ENCODE data around the gene E2F2. TPM values are rescaled to one million over a fixed set of nuclear protein-coding genes. Genes with fewer than 3 reads are reported as not detected.
A peak's percentile ranks its signal among the peaks of the same experiment; 100 is the strongest.

The E2F2 gene
- total RNA-seq, 2 donors from 2014 or later = 10.7 to 15.5 TPM

DNA sequence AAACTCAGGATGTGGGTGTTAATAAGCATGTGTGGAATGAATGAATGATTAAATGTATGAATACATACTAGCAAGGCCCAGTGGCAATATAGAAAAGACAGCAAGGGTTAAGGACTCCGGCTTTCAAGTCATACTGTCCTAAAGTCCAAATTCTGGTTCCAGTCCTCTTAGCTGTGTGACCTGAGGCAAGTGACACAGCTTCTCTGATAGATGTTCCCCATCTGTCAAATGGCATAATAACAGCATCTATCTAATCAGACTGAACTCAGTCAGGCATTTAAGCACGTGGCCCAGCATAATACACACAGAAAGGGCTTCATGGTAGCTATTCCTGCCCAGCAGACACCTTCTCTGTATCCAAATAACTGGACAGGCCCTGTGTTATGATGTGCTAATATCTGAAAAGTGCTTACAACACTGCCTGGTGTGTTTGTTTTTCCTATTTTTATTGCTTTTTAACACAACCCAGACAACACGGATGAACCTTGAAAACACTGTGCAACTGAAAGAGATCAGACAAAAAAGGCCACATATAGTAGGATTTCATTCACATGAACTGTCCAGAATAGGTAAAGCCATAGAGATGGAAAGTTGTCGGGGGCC is 59.5 kb downstream of the E2F2 start:
- ATAC-seq (no peak), DNase-seq (ENCODE audit: low spot score) (no peak)
- H3K36me3 Mint-ChIP-seq = no peaks in the 10 kb centered on the region
- no peaks in the 10 kb centered on the region for H3K9me3 Mint-ChIP-seq
- no peak overlapping the region for H3K4me3 Mint-ChIP-seq
- H3K27ac Mint-ChIP-seq = no peak overlapping the region
- H3K4me1 Mint-ChIP-seq (ENCODE audit: low read depth in 2 of 2) = no peaks in the 10 kb centered on the region
- peaks cover 3 to 7% of the 10 kb centered on the region in 2 donors for H3K27me3 Mint-ChIP-seq

DNA sequence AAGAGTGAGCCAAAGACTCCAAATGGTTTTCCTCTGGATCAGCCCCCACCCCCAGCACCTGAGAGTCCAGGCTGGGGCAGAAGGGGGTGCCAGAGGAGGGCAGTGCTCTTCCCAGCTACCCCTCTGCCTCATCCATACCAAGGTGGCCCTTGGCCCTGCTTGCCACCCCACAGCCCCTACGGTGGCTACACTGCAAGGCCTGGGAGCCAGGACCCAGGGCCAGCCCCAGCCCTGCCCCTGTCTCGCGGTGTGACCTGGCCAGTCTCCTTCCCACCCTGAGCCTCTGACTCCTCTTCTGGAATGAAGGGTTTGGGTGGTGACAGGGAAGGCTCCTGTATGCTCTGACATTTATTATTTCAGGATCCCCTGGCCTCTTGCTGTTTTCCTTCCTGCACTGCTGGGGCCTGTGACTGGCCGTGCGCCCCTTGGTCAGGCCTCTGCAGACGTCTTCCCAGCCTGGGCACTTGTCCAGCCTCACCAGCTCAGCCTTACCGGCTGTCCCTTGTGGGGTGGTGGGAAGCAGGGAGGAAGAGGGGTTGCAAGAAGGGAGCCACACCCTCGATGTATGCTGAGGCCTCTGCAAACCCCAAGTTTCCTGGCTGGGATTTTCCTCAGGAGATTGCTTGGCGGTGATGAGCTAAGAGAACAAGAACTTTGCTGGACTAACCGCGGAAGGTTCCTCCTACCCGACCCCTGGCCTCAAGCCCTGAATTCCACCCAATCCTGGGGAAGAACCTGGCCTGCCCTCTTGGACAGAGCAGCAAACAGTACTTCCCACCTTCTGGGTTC is 60.6 kb downstream of the E2F2 start:
- no peaks in the 10 kb centered on the region for H3K36me3 Mint-ChIP-seq
- ATAC-seq = peak in 1 of 2 donors; percentile 55
- no peaks in the 10 kb centered on the region for H3K27me3 Mint-ChIP-seq
- H3K4me1 Mint-ChIP-seq (ENCODE audit: low read depth in 2 of 2) = no peaks in the 10 kb centered on the region
- no peak overlapping the region for H3K27ac Mint-ChIP-seq
- no peak for DNase-seq (ENCODE audit: low spot score)
- no peak overlapping the region for H3K4me3 Mint-ChIP-seq
- no peaks in the 10 kb centered on the region for H3K9me3 Mint-ChIP-seq

DNA sequence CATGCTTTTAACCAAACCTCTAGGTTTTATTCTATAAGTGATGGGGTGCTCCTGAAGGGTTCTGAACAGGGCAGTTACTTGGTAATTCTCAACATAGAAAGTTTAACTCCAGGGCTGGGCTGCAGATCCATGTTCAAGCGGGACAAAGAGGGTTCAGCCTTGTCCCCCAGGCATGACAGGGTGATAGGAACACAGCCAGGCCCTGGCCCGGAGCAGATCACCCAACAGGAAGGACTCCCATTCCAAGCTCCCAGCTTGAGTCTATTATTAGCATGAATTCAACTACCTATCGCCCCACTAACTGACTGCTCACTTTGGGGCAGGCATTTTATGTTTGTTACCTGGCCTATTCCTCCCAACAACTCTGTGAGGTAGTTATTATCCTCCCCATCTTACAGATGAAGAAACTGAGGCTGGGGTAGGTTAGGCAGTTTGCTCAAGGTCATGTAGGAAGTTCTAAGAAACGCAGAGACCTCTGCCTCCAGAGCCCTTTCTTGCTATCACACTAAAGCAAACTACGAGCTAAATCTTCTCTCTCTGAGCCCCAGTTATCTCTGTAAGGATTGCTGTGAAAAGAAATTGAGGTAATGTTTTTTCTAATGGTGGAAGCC is 61.6 kb downstream of the E2F2 start:
- H3K9me3 Mint-ChIP-seq = no peaks in the 10 kb centered on the region

GRCh38 chr1:23466423-23466989 is 64.5 kb downstream of the E2F2 start:
- no peaks in the 10 kb centered on the region for H3K36me3 Mint-ChIP-seq
- H3K9me3 Mint-ChIP-seq = no peaks in the 10 kb centered on the region
- H3K4me3 Mint-ChIP-seq = no peak overlapping the region
- ATAC-seq (no peak), DNase-seq (ENCODE audit: low spot score) (no peak)
- peaks cover 5 to 7% of the 10 kb centered on the region in 2 donors for H3K27me3 Mint-ChIP-seq
- no peak overlapping the region for H3K27ac Mint-ChIP-seq
- no peaks in the 10 kb centered on the region for H3K4me1 Mint-ChIP-seq (ENCODE audit: low read depth in 2 of 2)

More for the DNA sequence above, 61.6 kb downstream of the E2F2 start:
- ATAC-seq = peak in 1 of 2 donors; percentile 25
- no peaks in the 10 kb centered on the region for H3K36me3 Mint-ChIP-seq
- no peak overlapping the region for H3K4me3 Mint-ChIP-seq
- no peaks in the 10 kb centered on the region for H3K27me3 Mint-ChIP-seq
- DNase-seq (ENCODE audit: low spot score) = no peak
- H3K27ac Mint-ChIP-seq = no peak overlapping the region
- H3K4me1 Mint-ChIP-seq (ENCODE audit: low read depth in 2 of 2) = no peaks in the 10 kb centered on the region

DNA sequence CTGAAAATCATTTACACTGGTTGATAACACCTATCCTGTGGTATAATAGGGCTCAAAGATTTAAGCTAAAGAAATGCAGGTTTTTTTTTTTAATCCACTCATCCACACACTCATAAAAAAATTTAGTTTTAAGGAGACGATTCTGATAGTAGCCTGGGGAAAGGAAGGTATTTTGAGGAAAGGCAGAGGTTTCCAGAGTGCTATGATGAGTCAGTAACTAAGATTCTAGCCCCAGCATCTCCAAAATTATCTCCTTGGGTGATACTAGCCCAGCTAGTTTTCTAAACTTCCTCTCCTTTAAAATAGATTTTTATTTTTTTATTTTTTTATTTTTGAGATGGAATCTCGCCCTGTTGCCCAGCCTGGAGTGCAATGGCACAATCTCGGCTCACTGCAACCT is 67.7 kb downstream of the E2F2 start:
- DNase-seq (ENCODE audit: low spot score) (no peak), ATAC-seq (no peak)
- peaks cover 14 to 23% of the 10 kb centered on the region in 2 donors for H3K27me3 Mint-ChIP-seq
- no peaks in the 10 kb centered on the region for H3K4me1 Mint-ChIP-seq (ENCODE audit: low read depth in 2 of 2)
- no peaks in the 10 kb centered on the region for H3K9me3 Mint-ChIP-seq
- H3K27ac Mint-ChIP-seq = no peak overlapping the region
- H3K4me3 Mint-ChIP-seq = no peak overlapping the region
- no peaks in the 10 kb centered on the region for H3K36me3 Mint-ChIP-seq

GRCh38 chr1:23462766-23463165 is 68.3 kb downstream of the E2F2 start:
- ATAC-seq (no peak), DNase-seq (ENCODE audit: low spot score) (no peak)
- Mint-ChIP-seq H3K4me1 (ENCODE audit: low read depth in 2 of 2) (no peaks in the 10 kb centered on the region), H3K27me3 (peaks cover 14 to 28% of the 10 kb centered on the region in 2 donors), H3K36me3 (no peaks in the 10 kb centered on the region), H3K4me3 (no peak overlapping the region), H3K27ac (no peak overlapping the region), H3K9me3 (no peaks in the 10 kb centered on the region)

GRCh38 chr1:23461050-23461449 is 70.0 kb downstream of the E2F2 start:
- Mint-ChIP-seq H3K27me3 (peaks cover 19 to 40% of the 10 kb centered on the region in 2 donors), H3K4me3 (no peak overlapping the region), H3K36me3 (no peaks in the 10 kb centered on the region), H3K4me1 (ENCODE audit: low read depth in 2 of 2) (peaks cover 0 to 5% of the 10 kb centered on the region in 2 donors), H3K9me3 (no peaks in the 10 kb centered on the region), H3K27ac (no peak overlapping the region)
- ATAC-seq (no peak), DNase-seq (ENCODE audit: low spot score) (no peak)

DNA sequence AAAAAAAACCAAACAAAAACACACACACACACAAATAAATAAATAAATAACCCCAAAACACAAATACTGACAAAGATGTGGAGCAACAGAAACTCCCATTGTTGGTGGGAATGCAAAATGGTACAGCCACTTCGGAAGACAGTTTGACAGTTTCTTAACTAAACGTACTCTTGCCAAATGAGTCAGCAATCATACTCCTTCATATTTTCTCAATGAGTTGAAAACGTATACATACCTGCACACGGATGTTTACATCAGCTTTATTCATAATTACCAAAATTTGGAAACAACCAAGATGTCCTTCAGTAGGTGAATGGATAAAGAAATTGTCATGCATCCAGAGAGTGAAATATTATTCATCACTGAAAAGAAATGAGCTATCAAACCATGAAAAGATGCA is 70.5 kb downstream of the E2F2 start:
- no peak for DNase-seq (ENCODE audit: low spot score)
- Mint-ChIP-seq H3K36me3 (no peaks in the 10 kb centered on the region), H3K4me1 (ENCODE audit: low read depth in 2 of 2) (peaks cover 0 to 5% of the 10 kb centered on the region in 2 donors), H3K9me3 (no peaks in the 10 kb centered on the region), H3K27ac (no peak overlapping the region), H3K4me3 (no peak overlapping the region), H3K27me3 (peaks cover 21 to 43% of the 10 kb centered on the region in 2 donors)
- ATAC-seq = no peak

DNA sequence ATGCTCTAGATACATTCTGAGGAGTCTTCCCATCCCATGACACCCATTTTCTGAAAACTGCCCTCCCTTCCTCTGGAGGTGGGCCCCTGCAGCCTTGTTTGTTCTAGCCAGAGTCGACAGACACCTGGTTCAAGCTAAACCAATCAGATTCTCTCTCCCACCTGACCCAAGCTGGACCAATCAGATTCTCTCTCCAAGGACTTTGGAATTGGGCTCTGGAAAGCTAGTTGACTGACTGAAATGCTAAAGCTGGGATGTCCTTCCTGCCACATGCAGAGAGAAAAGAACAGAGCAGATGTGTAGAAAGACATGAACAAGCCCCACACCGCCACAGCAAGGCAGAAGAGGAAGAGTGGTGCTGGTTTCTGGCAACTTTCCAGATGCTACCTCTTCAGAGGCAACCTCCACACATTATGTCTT is 71.7 kb downstream of the E2F2 start:
- peaks cover 25 to 50% of the 10 kb centered on the region in 2 donors for H3K27me3 Mint-ChIP-seq
- H3K9me3 Mint-ChIP-seq = no peaks in the 10 kb centered on the region
- no peak for ATAC-seq
- peaks cover 0 to 10% of the 10 kb centered on the region in 2 donors for H3K4me1 Mint-ChIP-seq (ENCODE audit: low read depth in 2 of 2)
- H3K36me3 Mint-ChIP-seq = no peaks in the 10 kb centered on the region
- DNase-seq (ENCODE audit: low spot score) = no peak
- H3K27ac Mint-ChIP-seq = no peak overlapping the region
- no peak overlapping the region for H3K4me3 Mint-ChIP-seq

Other genes with a start within 250 kb of the E2F2 start
- 100 to 1,000 TPM; 188 to 205 TPM for gene HNRNPR, start 186.9 kb downstream of the E2F2 start, total RNA-seq
- 1 to 10 TPM; 4.7 to 6.3 TPM for gene ZNF436, start 161.4 kb downstream of the E2F2 start, total RNA-seq
- gene TCEA3, start 106.5 kb downstream of the E2F2 start, total RNA-seq = under 1 TPM in 1 of 2 donors, not detected in 1; 0.31 TPM
- not detected for gene ASAP3, start 47.1 kb downstream of the E2F2 start, total RNA-seq
- gene ID3, start 28.3 kb upstream of the E2F2 start, total RNA-seq = 1 to 10 TPM; 2.6 to 5.0 TPM
- 100 to 1,000 TPM; 560 to 666 TPM for gene RPL11, start 160.6 kb upstream of the E2F2 start, total RNA-seq
- gene ELOA, start 212.2 kb upstream of the E2F2 start, total RNA-seq = 10 to 100 TPM; 74.7 to 84.5 TPM
- gene PITHD1, start 247.2 kb upstream of the E2F2 start, total RNA-seq = 10 to 100 TPM; 68.6 to 77.7 TPM

All from natural killer cell treated with Interleukin-12 subunit alpha and Interleukin-12 subunit beta and Interleukin-15 and Interleukin-18, amount 100 ng/mL, for 72 hours (primary cell).